Measurements from ENCODE around the gene PTPN12.

The PTPN12 gene

GRCh38 chr7:77575187-77575586 is 38.1 kb downstream of the PTPN12 start:
- no peak overlapping the region for H3K4me3 Mint-ChIP-seq
- intact Hi-C loops (cut with micrococcal nuclease) = no loop called here
- H3K27me3 Mint-ChIP-seq = no peaks in the 10 kb centered on the region
- H3K4me1 Mint-ChIP-seq (ENCODE audit: low read depth) = peaks cover 17% of the 10 kb centered on the region
- H3K36me3 Mint-ChIP-seq (ENCODE audit: low read depth) = peaks cover 61% of the 10 kb centered on the region
- no peak overlapping the region for H3K27ac Mint-ChIP-seq
- no peaks in the 10 kb centered on the region for H3K9me3 Mint-ChIP-seq

- no peaks in the 10 kb centered on the region for H3K27me3 Mint-ChIP-seq
- peaks cover 67% of the 10 kb centered on the region for H3K36me3 Mint-ChIP-seq (ENCODE audit: low read depth)
- no peak overlapping the region for H3K4me3 Mint-ChIP-seq
- H3K27ac Mint-ChIP-seq = no peak overlapping the region
- H3K4me1 Mint-ChIP-seq (ENCODE audit: low read depth) = peaks cover 14% of the 10 kb centered on the region
- intact Hi-C loops (cut with micrococcal nuclease) = no loop called here
- no peaks in the 10 kb centered on the region for H3K9me3 Mint-ChIP-seq
Measured at GRCh38 chr7:77576856-77577255, 39.8 kb downstream of the PTPN12 start.

DNA sequence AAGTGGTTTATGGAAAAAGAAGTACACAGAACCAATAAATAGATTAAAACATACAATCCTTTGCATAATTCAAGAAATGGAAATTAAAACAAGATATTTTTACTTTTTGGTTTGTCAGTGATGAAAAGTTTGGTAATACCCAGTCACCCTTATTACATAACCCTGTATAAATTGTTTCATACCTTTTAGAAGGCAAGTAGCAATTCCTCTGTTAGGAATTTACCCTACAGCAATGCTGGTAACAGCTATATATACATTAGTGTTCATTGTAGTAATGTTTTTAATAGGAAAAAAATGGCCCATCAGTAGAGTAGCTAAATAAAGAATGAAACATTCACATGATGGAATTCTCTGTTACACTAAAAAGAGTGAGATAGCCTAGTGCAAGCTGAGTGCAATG is 42.7 kb downstream of the PTPN12 start:
- H3K27me3 Mint-ChIP-seq = no peaks in the 10 kb centered on the region
- intact Hi-C loops (cut with micrococcal nuclease) = no loop called here
- H3K4me3 Mint-ChIP-seq = no peak overlapping the region
- H3K36me3 Mint-ChIP-seq (ENCODE audit: low read depth) = peaks cover 63% of the 10 kb centered on the region
- H3K4me1 Mint-ChIP-seq (ENCODE audit: low read depth) = no peaks in the 10 kb centered on the region
- no peak overlapping the region for H3K27ac Mint-ChIP-seq
- H3K9me3 Mint-ChIP-seq = no peaks in the 10 kb centered on the region

DNA sequence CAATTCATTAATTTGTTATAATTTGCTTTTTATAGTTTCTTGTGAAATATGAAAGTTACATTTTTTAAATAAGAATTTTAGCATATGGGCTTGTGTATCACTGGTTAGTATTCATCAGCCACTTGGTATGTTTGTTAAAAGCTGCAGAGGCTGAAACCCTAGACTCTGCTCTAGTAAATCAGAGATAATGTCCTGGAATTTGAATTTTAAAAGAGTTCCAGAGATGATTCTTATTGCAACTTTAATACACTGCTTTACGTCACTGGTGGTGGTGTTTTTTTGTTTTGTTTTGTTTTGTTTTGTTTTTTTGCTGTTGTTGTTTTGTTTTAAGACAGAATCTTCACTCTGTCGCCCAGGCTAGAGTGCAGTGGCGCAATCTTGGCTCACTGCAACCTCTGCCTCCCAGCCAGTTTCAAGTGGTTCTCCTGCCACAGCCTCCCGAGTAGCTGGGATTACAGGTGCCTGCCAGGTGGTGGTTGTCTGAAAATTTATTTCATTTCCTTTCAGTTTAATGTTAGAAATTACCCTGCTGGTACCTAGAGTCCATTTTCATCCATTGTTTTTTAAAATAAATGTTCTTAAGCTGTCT is 43.8 kb downstream of the PTPN12 start:
- H3K9me3 Mint-ChIP-seq = no peaks in the 10 kb centered on the region
- peaks cover 57% of the 10 kb centered on the region for H3K36me3 Mint-ChIP-seq (ENCODE audit: low read depth)
- no peak overlapping the region for H3K4me3 Mint-ChIP-seq
- no peak overlapping the region for H3K27ac Mint-ChIP-seq
- H3K27me3 Mint-ChIP-seq = no peaks in the 10 kb centered on the region
- intact Hi-C loops (cut with micrococcal nuclease) = no loop called here
- H3K4me1 Mint-ChIP-seq (ENCODE audit: low read depth) = no peaks in the 10 kb centered on the region

DNA sequence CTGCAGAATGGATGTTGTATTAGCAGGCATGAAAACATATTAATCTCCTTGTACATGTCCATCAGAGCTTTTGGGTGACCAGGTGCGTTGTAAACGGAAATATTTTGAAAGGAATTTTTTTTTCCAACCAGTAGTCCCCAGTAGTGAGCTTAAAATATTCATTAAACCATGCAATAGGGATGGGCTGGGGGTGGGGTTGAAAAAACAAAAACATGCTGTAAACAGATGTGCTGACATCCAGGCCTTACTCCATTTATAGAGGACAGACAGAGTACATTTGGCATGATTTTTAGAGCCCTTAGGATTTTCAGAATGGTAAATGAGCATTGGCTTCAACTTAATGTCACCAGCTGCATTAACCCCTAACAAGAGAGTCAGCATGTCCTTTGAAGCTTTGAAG is 50.2 kb downstream of the PTPN12 start:
- H3K4me1 Mint-ChIP-seq (ENCODE audit: low read depth) = no peaks in the 10 kb centered on the region
- H3K4me3 Mint-ChIP-seq = no peak overlapping the region
- no peak overlapping the region for H3K27ac Mint-ChIP-seq
- peaks cover 56% of the 10 kb centered on the region for H3K36me3 Mint-ChIP-seq (ENCODE audit: low read depth)
- no peaks in the 10 kb centered on the region for H3K27me3 Mint-ChIP-seq
- intact Hi-C loops (cut with micrococcal nuclease) = no loop called here
- no peaks in the 10 kb centered on the region for H3K9me3 Mint-ChIP-seq

- H3K9me3 Mint-ChIP-seq = no peaks in the 10 kb centered on the region
- no peaks in the 10 kb centered on the region for H3K27me3 Mint-ChIP-seq
- peaks cover 1% of the 10 kb centered on the region for H3K4me1 Mint-ChIP-seq (ENCODE audit: low read depth)
- intact Hi-C loops (cut with micrococcal nuclease) = no loop called here
- no peak overlapping the region for H3K27ac Mint-ChIP-seq
- H3K36me3 Mint-ChIP-seq (ENCODE audit: low read depth) = peaks cover 73% of the 10 kb centered on the region
- H3K4me3 Mint-ChIP-seq = no peak overlapping the region
Measured at GRCh38 chr7:77600952-77601351, 63.9 kb downstream of the PTPN12 start.

GRCh38 chr7:77606562-77606961 is 69.5 kb downstream of the PTPN12 start:
- Mint-ChIP-seq H3K27me3 (no peaks in the 10 kb centered on the region), H3K36me3 (ENCODE audit: low read depth) (peaks cover 79% of the 10 kb centered on the region), H3K27ac (no peak overlapping the region), H3K4me3 (no peak overlapping the region), H3K4me1 (ENCODE audit: low read depth) (peaks cover 7% of the 10 kb centered on the region), H3K9me3 (no peaks in the 10 kb centered on the region)
- intact Hi-C loops (cut with micrococcal nuclease) = no loop called here

GRCh38 chr7:77619314-77619713 is 82.2 kb downstream of the PTPN12 start:
- Mint-ChIP-seq H3K36me3 (ENCODE audit: low read depth) (peaks cover 82% of the 10 kb centered on the region), H3K4me3 (no peak overlapping the region), H3K9me3 (no peaks in the 10 kb centered on the region), H3K27ac (no peak overlapping the region), H3K27me3 (no peaks in the 10 kb centered on the region), H3K4me1 (ENCODE audit: low read depth) (peaks cover 5% of the 10 kb centered on the region)
- intact Hi-C loops (cut with micrococcal nuclease) = no loop called here

DNA sequence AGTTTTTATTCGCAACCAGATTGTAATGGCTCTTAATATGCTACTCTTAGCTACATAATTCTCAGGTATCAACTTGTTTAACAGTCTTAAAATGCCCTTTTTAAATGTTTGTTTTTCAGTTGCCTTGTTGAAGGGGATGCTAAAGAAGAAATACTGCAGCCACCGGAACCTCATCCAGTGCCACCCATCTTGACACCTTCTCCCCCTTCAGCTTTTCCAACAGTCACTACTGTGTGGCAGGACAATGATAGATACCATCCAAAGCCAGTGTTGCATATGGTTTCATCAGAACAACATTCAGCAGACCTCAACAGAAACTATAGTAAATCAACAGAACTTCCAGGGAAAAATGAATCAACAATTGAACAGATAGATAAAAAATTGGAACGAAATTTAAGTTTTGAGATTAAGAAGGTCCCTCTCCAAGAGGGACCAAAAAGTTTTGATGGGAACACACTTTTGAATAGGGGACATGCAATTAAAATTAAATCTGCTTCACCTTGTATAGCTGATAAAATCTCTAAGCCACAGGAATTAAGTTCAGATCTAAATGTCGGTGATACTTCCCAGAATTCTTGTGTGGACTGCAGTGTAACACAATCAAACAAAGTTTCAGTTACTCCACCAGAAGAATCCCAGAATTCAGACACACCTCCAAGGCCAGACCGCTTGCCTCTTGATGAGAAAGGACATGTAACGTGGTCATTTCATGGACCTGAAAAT is 89.7 kb downstream of the PTPN12 start:
- Mint-ChIP-seq H3K4me1 (ENCODE audit: low read depth) (no peaks in the 10 kb centered on the region), H3K9me3 (no peaks in the 10 kb centered on the region), H3K36me3 (ENCODE audit: low read depth) (peaks cover 67% of the 10 kb centered on the region), H3K27ac (no peak overlapping the region), H3K27me3 (no peaks in the 10 kb centered on the region), H3K4me3 (no peak overlapping the region)
- intact Hi-C loops (cut with micrococcal nuclease) = no loop called here

GRCh38 chr7:77627309-77627676 is 90.2 kb downstream of the PTPN12 start:
- intact Hi-C loops (cut with micrococcal nuclease) = no loop called here
- Mint-ChIP-seq H3K9me3 (no peaks in the 10 kb centered on the region), H3K4me1 (ENCODE audit: low read depth) (no peaks in the 10 kb centered on the region), H3K27me3 (no peaks in the 10 kb centered on the region), H3K36me3 (ENCODE audit: low read depth) (peaks cover 66% of the 10 kb centered on the region), H3K27ac (no peak overlapping the region), H3K4me3 (no peak overlapping the region)

GRCh38 chr7:77629797-77630196 is 92.7 kb downstream of the PTPN12 start:
- H3K27ac Mint-ChIP-seq = no peak overlapping the region
- no peak overlapping the region for H3K4me3 Mint-ChIP-seq
- intact Hi-C loops (cut with micrococcal nuclease) = no loop called here
- H3K4me1 Mint-ChIP-seq (ENCODE audit: low read depth) = no peaks in the 10 kb centered on the region
- H3K9me3 Mint-ChIP-seq = no peaks in the 10 kb centered on the region
- peaks cover 72% of the 10 kb centered on the region for H3K36me3 Mint-ChIP-seq (ENCODE audit: low read depth)
- no peaks in the 10 kb centered on the region for H3K27me3 Mint-ChIP-seq

GRCh38 chr7:77631820-77632219 is 94.7 kb downstream of the PTPN12 start:
- H3K27ac Mint-ChIP-seq = no peak overlapping the region
- peaks cover 68% of the 10 kb centered on the region for H3K36me3 Mint-ChIP-seq (ENCODE audit: low read depth)
- intact Hi-C loops (cut with micrococcal nuclease) = no loop called here
- H3K4me1 Mint-ChIP-seq (ENCODE audit: low read depth) = no peaks in the 10 kb centered on the region
- H3K27me3 Mint-ChIP-seq = no peaks in the 10 kb centered on the region
- no peak overlapping the region for H3K4me3 Mint-ChIP-seq
- no peaks in the 10 kb centered on the region for H3K9me3 Mint-ChIP-seq

- intact Hi-C loops (cut with micrococcal nuclease) = no loop called here
- H3K27me3 Mint-ChIP-seq = no peaks in the 10 kb centered on the region
- H3K36me3 Mint-ChIP-seq (ENCODE audit: low read depth) = peaks cover 90% of the 10 kb centered on the region
- no peak overlapping the region for H3K27ac Mint-ChIP-seq
- H3K4me3 Mint-ChIP-seq = no peak overlapping the region
- H3K9me3 Mint-ChIP-seq = no peaks in the 10 kb centered on the region
- no peaks in the 10 kb centered on the region for H3K4me1 Mint-ChIP-seq (ENCODE audit: low read depth)
Measured at GRCh38 chr7:77644774-77645173, 107.7 kb downstream of the PTPN12 start.

- H3K9me3 Mint-ChIP-seq = no peaks in the 10 kb centered on the region
- intact Hi-C loops (cut with micrococcal nuclease) = no loop called here
- H3K27ac Mint-ChIP-seq = no peak overlapping the region
- H3K36me3 Mint-ChIP-seq (ENCODE audit: low read depth) = peaks cover 62% of the 10 kb centered on the region
- H3K27me3 Mint-ChIP-seq = no peaks in the 10 kb centered on the region
- no peak overlapping the region for H3K4me3 Mint-ChIP-seq
- no peaks in the 10 kb centered on the region for H3K4me1 Mint-ChIP-seq (ENCODE audit: low read depth)
Measured at GRCh38 chr7:77648742-77649338, 111.7 kb downstream of the PTPN12 start.
